GM18951 (cell line): ENCODE measurements around the gene STMND1.

Source experiments
- POLR2A ChIP-seq: IDR thresholded peaks from 4 replicates; pipeline ENCODE4 v1.6.1; 2011; ENCODE audit warnings: mild to moderate bottlenecking; ENCODE audit not compliant: insufficient read length, insufficient read depth; ENCODE audit errors: extremely low read depth
- in situ Hi-C: fragments of 300-500 bp; cut with MboI; formaldehyde crosslinking; loops from one replicate; pipeline ENCODE4 v1.12.0; 2022; ENCODE audit warnings: low sequenced_read_pairs, mixed read lengths, inconsistent platforms; ENCODE audit not compliant: unreplicated experiment

Gene STMND1

GRCh38 chr6:17081860-17082508 lies 19.9 kb upstream of the STMND1 start:
- in situ Hi-C loops = loop anchor here (10.0 kb wide), 1 partner anchor 307 kb away; no protein-coding TSS in a partner anchor
- no peak for TF ChIP-seq POLR2A

DNA sequence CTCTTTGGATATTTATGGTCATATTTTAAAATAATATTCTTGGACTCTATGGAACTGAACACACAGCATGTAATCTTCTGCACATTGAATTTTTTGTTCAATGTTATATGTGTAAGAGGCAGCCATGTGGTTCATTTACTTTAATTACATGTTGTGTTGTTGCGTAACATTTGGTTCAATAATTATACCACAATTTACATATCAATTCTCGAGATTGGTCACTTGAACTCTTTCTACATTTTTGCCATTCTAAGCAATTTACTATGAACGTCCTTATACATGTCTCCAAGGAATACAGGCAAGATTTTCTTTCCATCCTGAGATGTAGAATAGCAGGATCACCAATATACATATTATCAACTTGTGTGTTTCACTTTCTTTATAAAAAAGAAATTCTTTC lies 18.5 kb upstream of the STMND1 start:
- in situ Hi-C loops = loop anchor here (10.0 kb wide), 1 partner anchor 309 kb away; no protein-coding TSS in a partner anchor
- TF ChIP-seq POLR2A = no peak

- TF ChIP-seq POLR2A = no peak
- in situ Hi-C loops = loop anchor here (10.0 kb wide), 1 partner anchor 312 kb away; no protein-coding TSS in a partner anchor
Observed at GRCh38 chr6:17086469-17086868, 15.4 kb upstream of the STMND1 start.

DNA sequence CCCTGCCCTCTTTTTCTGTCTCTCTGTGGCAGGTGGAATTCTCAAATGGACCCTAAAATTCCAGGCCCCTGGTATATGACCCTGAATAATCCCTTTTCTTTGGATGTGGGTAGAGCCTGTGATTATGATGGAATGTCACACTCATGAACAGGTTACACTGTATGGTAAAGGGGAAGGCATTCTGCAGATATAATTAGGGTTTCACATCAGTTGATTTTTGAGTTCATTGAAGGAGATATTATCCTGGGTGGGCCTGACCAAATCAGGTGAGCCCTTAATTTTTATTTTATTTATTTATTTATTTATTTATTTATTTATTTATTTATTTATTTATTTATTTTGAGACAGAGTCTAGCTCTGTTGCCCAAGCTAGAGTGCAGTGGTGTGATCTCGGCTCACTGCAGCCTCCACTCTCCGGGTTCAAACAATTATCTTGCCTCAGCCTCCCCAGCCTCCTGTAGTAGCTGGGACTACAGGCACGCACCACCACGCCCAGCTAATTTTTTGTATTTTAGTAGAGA lies 13.7 kb upstream of the STMND1 start:
- in situ Hi-C loops = loop anchor here (10.0 kb wide), 1 partner anchor 313 kb away; no protein-coding TSS in a partner anchor
- TF ChIP-seq POLR2A = no peak

DNA sequence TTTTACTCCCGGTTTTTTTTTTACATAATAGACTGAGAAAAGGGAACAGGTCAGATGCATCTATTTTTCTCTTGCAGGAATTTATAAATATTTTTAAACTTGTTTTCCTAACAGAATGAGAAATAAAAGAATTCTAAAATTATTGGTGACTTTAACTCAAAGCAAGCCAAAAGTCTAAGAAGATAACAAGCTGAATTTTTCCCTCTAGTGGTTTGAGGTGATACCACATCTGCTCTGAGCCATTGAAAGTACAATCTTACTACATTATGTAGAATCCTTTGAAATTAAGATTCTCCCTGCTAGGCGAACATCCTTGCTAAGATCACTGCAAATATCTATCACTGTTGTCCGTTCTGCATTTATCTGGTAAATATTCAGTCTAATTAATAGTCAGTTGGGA lies 10.7 kb upstream of the STMND1 start:
- in situ Hi-C loops = no loop called here
- no peak for TF ChIP-seq POLR2A

DNA sequence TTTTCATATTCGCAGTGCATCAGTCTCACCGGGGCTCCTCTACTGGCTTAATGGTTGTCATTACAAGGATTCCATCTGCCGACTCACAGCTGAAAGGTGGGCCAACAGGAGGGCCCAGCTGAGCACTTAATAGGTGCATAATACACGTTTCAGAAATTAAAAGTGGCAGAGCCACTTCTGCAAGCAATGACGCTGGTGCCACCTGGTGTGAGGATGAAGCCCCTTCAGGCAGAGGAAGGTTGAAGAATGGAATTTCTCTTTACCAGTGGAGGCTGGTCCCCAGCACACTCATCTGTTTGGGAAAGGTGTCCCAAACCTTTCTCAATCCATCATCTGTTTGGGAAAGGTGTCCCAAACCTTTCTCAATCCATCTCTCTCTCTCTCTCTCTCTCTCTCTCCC lies 8.2 kb upstream of the STMND1 start:
- in situ Hi-C loops = no loop called here
- no peak for TF ChIP-seq POLR2A

GRCh38 chr6:17096096-17096495 lies 5.8 kb upstream of the STMND1 start:
- TF ChIP-seq POLR2A = no peak
- in situ Hi-C loops = no loop called here

DNA sequence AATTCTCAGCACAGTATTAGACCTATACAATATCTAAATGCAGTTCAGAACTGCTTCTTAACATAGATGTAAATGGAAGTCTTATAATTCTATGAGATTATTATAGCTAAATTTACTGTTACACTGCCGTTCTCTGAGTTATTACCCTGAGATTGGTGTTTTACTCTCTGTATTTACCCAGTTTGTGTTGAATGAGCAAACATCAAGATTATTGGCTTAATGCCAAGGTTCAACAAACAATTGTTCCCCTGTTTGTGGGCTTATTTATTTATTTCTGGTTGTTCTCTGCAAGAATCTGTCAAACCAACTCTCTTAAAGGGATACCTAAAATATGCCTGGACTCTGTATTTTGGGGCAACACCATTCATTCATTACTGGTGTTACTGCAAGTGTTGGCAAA lies 5.2 kb upstream of the STMND1 start:
- no peak for TF ChIP-seq POLR2A
- in situ Hi-C loops = no loop called here

DNA sequence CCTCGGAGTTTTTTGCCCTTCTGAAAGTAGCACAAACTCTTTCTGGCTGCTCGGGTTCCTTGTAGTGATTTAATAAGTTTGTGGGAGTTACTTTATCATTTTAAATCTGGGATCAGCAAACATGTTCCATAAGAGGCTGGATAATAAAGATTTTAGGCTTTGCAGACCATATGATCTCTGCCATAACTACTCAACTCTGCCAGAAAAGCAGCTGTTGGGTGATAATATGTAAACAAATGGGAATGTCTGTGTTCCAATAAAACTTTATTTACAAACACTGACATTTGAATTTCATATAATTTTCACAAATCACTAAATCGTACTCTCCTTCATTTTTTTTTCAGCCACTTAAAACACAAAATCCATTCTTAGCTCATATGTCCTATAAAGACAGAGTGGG lies 3.9 kb upstream of the STMND1 start:
- no peak for TF ChIP-seq POLR2A
- in situ Hi-C loops = no loop called here

GRCh38 chr6:17098538-17098937 lies 3.3 kb upstream of the STMND1 start:
- no peak for TF ChIP-seq POLR2A
- in situ Hi-C loops = no loop called here

DNA sequence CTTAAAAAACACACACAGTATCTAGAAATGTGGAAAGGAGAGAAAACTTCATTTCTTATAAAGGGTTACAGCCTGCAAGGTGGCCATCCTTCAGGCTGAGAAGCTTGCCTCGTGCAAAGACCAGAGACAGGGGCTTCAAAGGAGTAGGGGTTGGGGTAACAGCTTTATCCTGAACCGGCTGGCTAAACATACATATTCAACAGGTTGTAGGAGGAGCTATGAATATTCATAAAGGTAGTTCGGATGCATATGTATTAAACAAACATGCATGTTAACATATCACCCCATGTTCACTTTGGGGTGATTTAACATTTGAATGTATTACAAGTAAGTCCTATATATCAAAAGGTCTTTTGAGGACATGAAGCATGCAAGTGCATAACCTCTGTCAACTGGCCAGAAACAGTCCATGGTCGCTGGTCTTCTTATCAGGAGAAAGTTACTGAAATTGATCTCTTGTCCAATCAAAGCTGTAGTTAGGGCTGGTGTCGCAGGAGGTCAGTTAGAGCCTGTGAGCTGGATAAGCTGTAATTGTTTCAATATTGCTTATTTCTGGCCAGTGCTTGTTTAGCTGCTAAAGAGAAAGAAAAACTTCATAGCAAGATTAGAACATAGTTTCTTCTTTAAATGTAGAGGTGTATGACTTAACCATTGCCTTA lies 2.3 kb upstream of the STMND1 start:
- no peak for TF ChIP-seq POLR2A
- in situ Hi-C loops = no loop called here

- in situ Hi-C loops = no loop called here
- no peak for TF ChIP-seq POLR2A
Observed at GRCh38 chr6:17100806-17101205, 1.0 kb upstream of the STMND1 start.

GRCh38 chr6:17102258-17102870 lies 514 bp downstream of the STMND1 start:
- no peak for TF ChIP-seq POLR2A
- in situ Hi-C loops = no loop called here
